GM10266 (cell line): ENCODE data around the gene COMMD8.
A peak's percentile ranks its signal among the peaks of the same experiment; 100 is the strongest.

ENCODE experiments used
- DNase-seq: peaks from one replicate; pipeline ENCODE4 v3.0.0; 2012; ENCODE audit errors: extremely low spot score
- TF ChIP-seq, protein P1 (sequence below): IDR thresholded peaks from 2 replicates; pipeline ENCODE4 v1.5.1; 2012; ENCODE audit warnings: mild to moderate bottlenecking, low read depth; ENCODE audit not compliant: control insufficient read depth, insufficient read depth; ENCODE audit errors: missing control alignments

COMMD8 gene

DNA sequence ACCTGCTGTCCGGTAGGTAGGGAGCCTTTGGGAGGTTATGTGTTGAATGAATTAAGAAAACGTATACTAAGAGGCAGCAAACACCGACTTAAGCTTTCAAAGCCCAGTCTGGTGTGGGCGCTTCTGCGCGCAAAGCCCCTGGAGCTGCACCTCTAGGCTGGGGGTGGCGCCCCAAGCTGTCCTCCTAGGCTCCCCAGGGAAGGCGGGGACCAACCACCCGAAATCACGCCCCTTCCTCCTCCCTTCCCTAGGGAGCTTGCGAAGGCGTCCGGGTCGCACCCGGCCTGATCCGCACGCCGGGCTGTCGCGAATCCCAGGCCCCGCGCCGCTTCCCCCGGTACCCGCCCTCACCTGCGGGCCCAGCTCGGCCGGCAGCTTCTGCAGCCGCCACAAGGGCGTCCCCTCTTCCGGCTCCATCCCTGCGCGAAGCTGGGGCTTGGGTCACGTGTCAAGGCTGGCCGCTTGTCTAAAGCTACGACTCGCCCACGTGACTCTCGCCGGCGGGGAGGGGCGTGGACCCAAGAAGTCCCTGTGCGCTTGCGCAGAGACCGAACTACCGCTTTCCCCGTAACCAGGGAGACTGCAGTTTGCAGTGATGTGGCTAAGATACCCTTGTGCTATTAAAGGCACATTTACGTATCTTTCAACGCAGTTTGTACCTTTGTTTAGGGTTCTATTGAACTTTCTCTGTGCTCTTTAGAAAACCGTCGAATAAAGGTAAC, at the start of gene COMMD8:
TSS of gene COMMD8 (minus strand) at position 468 of the 722 bp plus-strand sequence. CDS start at position 417, 51 bp downstream.
- peak; percentile 91 for DNase-seq
- TF ChIP-seq, protein P1, sequence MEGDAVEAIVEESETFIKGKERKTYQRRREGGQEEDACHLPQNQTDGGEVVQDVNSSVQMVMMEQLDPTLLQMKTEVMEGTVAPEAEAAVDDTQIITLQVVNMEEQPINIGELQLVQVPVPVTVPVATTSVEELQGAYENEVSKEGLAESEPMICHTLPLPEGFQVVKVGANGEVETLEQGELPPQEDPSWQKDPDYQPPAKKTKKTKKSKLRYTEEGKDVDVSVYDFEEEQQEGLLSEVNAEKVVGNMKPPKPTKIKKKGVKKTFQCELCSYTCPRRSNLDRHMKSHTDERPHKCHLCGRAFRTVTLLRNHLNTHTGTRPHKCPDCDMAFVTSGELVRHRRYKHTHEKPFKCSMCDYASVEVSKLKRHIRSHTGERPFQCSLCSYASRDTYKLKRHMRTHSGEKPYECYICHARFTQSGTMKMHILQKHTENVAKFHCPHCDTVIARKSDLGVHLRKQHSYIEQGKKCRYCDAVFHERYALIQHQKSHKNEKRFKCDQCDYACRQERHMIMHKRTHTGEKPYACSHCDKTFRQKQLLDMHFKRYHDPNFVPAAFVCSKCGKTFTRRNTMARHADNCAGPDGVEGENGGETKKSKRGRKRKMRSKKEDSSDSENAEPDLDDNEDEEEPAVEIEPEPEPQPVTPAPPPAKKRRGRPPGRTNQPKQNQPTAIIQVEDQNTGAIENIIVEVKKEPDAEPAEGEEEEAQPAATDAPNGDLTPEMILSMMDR: peak; percentile 26

DNA sequence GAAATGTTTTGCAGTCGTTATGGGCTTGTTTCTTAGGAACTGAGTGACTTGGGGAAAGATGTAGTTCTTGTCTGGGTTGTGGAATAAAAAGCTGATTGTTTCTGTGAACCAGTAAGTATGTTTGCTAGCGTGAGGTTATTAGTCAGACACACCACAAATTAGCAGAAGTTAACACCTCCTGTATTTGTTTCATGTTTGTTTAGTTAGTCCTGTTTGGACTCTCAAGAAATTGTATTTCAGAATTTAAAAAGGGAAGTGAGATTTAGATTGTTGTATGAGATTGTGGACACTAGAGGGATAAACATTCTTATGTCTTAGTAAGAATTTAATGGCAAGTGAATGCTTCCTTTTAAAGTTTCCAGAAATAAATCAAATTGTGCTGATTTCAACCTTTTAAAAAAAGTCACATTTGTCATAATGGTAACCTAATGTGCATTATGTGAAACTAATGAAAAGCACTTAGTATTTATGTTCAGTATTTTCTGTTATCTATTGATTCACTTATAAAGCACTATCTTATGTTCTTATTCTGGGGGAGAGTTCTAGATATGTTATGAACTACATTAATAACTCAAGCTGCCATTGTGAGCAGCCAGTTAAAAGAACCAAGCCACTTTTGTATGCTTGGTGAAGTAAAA, 47.1 kb upstream of the COMMD8 start:
- peak; percentile 45 for DNase-seq
- TF ChIP-seq, protein P1: no peak

DNA sequence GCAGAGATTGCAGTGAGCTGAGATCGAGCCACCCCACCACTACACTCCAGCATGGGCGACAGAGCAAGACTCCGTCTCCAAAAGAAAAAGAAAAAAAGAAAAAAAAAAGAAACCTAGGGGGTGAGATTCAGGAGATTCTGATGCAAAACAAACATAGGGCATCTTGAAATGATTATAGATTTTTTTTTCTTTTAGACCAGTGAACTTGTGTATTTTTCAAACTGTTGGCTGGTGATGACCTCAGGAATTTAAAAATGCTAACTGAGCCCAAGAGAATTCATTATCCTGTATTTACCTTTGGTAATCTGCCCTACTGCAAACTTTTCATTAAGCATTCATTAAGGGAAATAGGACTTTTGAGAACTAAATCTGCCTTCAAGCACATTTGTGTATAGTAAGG, 42.2 kb upstream of the COMMD8 start:
- DNase-seq: no peak
- TF ChIP-seq, protein P1: no peak

DNA sequence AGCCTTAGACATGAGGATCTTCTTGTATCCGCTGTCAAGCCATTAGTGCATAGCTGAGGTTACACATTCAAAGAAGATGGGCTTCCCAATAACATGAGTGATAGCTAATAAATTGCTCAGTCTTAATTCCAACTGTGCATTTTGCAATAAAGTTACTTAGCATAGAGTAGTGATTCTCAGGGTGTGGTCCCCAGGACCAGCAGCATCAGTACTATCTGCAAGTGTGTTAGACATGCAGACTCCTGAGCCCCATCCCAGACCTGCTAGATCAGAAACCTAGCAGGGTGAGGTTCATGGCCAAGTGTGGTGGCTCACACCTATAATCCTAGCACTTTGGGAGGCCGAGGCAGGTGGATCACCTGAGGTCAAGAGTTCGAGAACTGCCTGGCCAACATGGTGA, 41.6 kb upstream of the COMMD8 start:
- DNase-seq: no peak
- TF ChIP-seq, protein P1: no peak

DNA sequence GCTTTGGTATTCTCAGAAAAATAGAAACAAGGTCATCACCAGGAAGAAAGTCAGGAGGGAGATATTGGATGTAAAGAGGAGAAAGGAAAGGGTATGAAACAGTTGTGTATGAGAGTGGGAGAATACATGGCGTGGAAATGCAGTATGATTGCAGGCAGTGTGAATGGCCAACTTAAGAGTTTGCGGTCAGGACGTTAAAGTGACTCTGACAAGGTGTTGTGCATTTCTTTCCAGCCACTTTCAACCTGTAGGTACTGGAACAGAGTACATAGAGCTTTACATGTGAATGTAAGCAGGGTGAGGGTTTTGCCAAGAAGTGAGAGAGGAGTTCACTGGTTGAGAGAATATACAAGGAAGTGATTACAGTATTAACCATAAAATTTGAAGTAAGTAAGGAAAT, 37.3 kb upstream of the COMMD8 start:
- no peak for DNase-seq
- TF ChIP-seq, protein P1: no peak

DNA sequence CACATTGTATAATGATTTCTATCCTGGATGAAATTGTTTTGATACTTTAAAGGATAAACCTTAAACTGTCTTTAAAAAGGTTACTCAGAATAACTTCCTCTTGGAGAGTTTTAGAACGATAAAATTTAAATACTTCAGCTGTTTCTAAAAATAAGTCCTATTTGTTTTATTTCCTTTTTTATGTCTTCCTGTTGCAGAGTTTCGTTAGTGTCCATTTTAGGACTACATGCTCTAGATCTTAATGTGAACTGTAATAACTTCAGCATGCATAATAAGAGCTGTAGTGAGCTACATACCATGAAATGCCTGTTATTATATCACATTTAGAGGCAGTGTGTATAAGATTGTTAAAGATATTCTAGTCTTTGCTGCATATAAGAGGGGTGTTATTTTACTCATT, 36.2 kb upstream of the COMMD8 start:
- no peak for DNase-seq
- TF ChIP-seq, protein P1: no peak

DNA sequence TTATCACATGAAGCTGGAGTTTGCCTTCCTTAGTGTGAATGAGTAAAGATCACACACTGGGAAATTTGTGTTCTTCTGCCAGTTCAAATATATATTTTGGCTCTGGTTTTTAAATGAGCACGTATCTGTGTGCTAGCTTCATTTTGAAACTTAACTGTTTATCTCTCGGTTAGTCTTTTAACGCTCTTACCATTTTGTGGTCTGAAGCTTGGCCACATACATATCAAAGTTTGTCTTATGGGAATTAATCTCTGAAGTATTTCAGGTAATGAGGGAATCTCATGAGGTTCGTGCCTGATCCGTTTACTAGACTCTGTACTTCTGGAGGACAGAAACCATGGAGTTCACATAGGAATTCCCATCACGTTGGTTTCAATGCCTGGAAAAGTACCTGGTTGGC, 35.4 kb upstream of the COMMD8 start:
- TF ChIP-seq, protein P1: no peak
- no peak for DNase-seq
